ENCODE results near the gene HELLS.
"Not testable (repeated sequence)": the region's sequence is repeated elsewhere in the genome, so short reads cannot be mapped to it uniquely, and the experiment has no call there.

HELLS gene

GRCh38 chr10:94545391-94546048 is at the start of gene HELLS:
Gene HELLS (plus strand): TSS chr10:94545788. CDS start chr10:94545922, 134 bp downstream.
- peak; percentile 25 to 50 for DNase-seq (ENCODE audit: low read depth in 2 of 2)

- DNase-seq (ENCODE audit: low read depth in 2 of 2) = no peak
Observed at GRCh38 chr10:94496010-94496409, 49.6 kb upstream of the HELLS start.

- DNase-seq (ENCODE audit: low read depth in 2 of 2) = no peak
Observed at GRCh38 chr10:94496646-94497045, 48.9 kb upstream of the HELLS start.

GRCh38 chr10:94500063-94500462 is 45.5 kb upstream of the HELLS start:
- DNase-seq (ENCODE audit: low read depth in 2 of 2) = no peak

GRCh38 chr10:94521276-94522250 is 24.0 kb upstream of the HELLS start:
- DNase-seq (ENCODE audit: low read depth in 2 of 2) = no peak

- DNase-seq (ENCODE audit: low read depth in 2 of 2) = no peak
Observed at GRCh38 chr10:94524146-94524545, 21.4 kb upstream of the HELLS start.

GRCh38 chr10:94524711-94525110 is 20.9 kb upstream of the HELLS start:
- no peak for DNase-seq (ENCODE audit: low read depth in 2 of 2)

GRCh38 chr10:94531550-94531949 is 14.0 kb upstream of the HELLS start:
- not testable (repeated sequence) for DNase-seq (ENCODE audit: low read depth in 2 of 2)

GRCh38 chr10:94533027-94533426 is 12.6 kb upstream of the HELLS start:
- no peak for DNase-seq (ENCODE audit: low read depth in 2 of 2)

GRCh38 chr10:94542282-94542681 is 3.3 kb upstream of the HELLS start:
- not testable (repeated sequence) for DNase-seq (ENCODE audit: low read depth in 2 of 2)

GRCh38 chr10:94546049-94546900 is 687 bp downstream of the HELLS start:
- no peak for DNase-seq (ENCODE audit: low read depth in 2 of 2)

GRCh38 chr10:94546901-94547185 is 1.3 kb downstream of the HELLS start:
- no peak for DNase-seq (ENCODE audit: low read depth in 2 of 2)

- DNase-seq (ENCODE audit: low read depth in 2 of 2) = no peak
Observed at GRCh38 chr10:94549221-94549620, 3.6 kb downstream of the HELLS start.

- not testable (repeated sequence) for DNase-seq (ENCODE audit: low read depth in 2 of 2)
Observed at GRCh38 chr10:94567714-94568307, 22.2 kb downstream of the HELLS start.

GRCh38 chr10:94571081-94571480 is 25.5 kb downstream of the HELLS start:
- DNase-seq (ENCODE audit: low read depth in 2 of 2) = no peak

GRCh38 chr10:94571528-94571927 is 25.9 kb downstream of the HELLS start:
- DNase-seq (ENCODE audit: low read depth in 2 of 2) = no peak

GRCh38 chr10:94578790-94579189 is 33.2 kb downstream of the HELLS start:
- no peak for DNase-seq (ENCODE audit: low read depth in 2 of 2)

GRCh38 chr10:94583124-94583523 is 37.5 kb downstream of the HELLS start:
- no peak for DNase-seq (ENCODE audit: low read depth in 2 of 2)

- DNase-seq (ENCODE audit: low read depth in 2 of 2) = no peak
Observed at GRCh38 chr10:94591461-94592205, 46.0 kb downstream of the HELLS start.

- DNase-seq (ENCODE audit: low read depth in 2 of 2) = no peak
Observed at GRCh38 chr10:94602729-94603515, 57.3 kb downstream of the HELLS start.

All from stimulated activated CD8-positive, alpha-beta memory T cell treated with anti-CD3 and anti-CD28 coated beads, Interleukin-2, amount 100 ng/mL, for 1 hour (primary cell).